OCI-M2 (cell line): ENCODE data around the gene ATG4D.
A peak's percentile ranks its signal among the peaks of the same experiment; 100 is the strongest.
"Not testable (repeated sequence)": the region's sequence is repeated elsewhere in the genome, so short reads cannot be mapped to it uniquely, and the experiment has no call there.

ENCODE experiments used
- DNase-seq: peaks from one replicate; lab custom pipeline; 2025; ENCODE audit not compliant: unreplicated experiment; lab: John Stamatoyannopoulos, UW

The ATG4D gene

DNA sequence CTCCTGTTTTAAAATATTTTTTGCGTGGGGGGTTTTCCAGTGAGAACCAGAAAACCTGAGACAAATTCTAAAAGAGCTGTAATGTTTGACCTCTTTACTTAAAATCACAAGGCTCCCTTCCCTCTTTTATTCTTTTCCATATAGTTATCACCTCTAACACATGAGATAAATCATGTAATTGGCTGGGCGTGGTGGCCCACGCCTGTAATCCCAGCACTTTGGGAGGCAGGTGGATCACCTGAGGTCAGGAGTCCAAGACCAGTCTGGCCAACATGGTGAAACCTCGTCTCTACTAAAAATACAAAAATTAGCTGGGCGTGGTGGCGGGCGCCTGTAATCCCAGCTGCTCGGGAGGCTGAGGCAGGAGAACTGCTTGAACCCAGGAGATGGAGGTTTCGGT is 7.3 kb downstream of the ATG4D start:
- DNase-seq: not testable (repeated sequence)

GRCh38 chr19:10551698-10552301 is 8.1 kb downstream of the ATG4D start:
- DNase-seq: no peak

DNA sequence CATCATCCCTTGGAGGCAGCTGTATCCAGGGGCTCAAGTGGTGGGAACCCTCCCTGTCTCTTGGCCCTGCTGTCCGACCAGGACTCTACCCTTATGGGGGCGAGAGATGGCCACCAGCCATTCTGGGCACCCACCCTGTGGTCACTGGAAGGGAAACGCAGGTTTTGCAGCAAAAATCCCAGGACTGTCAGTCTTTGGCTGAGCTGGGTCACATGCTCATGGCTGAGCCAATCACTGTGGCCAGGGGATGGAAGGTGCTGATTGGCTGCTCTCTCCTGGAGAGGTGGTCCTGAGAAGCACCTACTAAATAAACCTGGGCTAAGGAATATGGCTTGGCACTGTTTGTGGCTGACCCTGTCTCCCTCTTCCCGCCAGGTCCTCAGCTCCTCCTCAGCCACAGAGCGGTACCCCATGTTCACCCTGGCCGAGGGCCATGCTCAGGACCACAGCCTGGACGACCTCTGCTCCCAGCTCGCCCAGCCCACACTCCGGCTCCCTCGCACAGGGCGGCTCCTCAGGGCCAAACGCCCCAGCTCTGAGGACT is 8.9 kb downstream of the ATG4D start:
- DNase-seq: no peak

- DNase-seq: no peak
These were observed 9.5 kb downstream of the ATG4D start for GRCh38 chr19:10553087-10553667.

GRCh38 chr19:10553943-10554381 is 10.3 kb downstream of the ATG4D start:
- DNase-seq: no peak

DNA sequence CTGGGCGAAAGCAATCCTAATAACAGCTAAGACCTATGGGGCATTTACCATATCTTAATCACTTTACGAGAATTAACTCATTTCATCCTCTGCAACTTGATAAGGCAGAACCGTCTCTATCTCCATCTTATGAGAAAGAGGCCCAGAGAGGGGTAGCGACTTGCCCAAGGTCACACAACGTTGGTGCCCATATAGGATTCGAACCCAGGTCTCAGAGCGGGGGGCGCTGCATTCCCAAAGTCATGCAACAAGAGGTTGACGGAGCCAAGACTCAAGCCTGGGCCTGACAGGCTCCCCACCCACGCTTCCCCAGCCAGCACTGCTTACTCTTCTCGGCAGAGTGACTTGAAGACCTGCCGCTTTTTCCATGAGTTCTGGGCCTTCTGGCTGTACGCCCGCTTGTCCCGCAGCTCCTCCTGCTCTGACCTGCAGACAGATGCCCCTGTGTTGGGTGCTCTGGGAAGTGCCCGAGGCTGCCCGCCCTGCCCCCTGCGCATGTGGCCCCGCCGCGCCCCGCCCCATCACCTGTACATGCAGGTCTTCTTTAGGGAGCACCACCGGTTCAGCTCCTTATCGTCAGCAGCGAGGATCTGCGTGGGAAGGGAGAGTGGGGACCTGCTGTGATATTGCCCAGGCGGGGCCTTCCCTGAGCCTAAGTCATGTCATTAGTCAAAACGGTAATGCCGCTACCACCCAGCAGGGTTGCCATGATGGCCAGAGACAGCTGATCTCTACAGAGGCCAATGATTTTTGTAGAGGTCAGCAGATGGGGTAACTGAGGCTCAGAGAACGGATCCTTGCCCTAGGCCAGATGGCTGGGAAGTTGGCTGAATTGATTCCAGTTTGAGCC is 11.3 kb downstream of the ATG4D start:
- no peak for DNase-seq

- DNase-seq: no peak
These were observed 11.9 kb downstream of the ATG4D start for GRCh38 chr19:10555610-10555973.

- DNase-seq: no peak
These were observed 14.0 kb downstream of the ATG4D start for GRCh38 chr19:10557603-10558197.

- no peak for DNase-seq
These were observed 16.4 kb downstream of the ATG4D start for GRCh38 chr19:10560154-10560553.

GRCh38 chr19:10562609-10563008 is 18.9 kb downstream of the ATG4D start:
- no peak for DNase-seq

- DNase-seq: no peak
These were observed 21.4 kb downstream of the ATG4D start for GRCh38 chr19:10565028-10565566.

DNA sequence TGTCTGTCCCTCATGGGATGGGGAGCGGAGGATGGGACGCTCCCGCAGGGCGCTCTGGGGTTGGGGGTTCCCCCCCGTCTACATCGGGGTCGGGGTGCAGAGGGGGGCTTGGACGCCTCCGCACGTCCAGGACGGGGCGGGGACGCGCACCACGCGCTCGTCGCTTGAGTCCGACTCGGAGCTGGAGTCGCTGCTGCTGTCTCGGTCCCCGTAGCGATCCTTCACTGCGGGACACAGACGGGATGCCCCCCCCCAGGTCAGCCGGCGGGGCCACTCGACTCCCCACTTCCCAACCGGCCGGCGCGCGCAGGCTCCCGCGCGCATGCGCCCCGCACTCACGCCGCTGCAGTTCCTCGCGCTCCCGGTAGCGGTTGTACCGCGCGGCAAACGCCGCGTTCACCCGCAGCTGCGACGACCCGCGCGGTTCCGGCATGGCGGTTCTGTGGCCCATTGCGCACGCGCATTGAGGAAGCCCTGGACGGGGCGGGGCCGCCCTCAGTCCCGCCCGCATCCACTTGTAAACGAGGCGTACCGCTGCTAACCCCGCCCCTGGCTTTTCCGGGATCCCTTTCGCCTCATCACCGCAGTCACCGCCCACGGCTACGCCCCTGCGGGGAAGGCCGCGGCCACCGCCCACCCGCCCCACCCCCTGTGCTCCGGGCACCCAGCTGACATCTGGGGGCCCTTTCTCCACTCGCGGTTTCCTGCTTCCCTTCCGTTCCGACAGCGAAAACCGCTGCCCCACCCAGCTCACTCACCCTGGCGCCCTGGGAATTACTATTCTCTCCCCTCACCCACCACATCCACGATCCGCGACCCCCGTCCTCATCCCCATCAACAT is 22.1 kb downstream of the ATG4D start, which contains the start of gene KRI1:
KRI1 (minus strand) TSS at position 444 of the 841 bp plus-strand sequence; CDS start at position 433, 11 bp downstream.
- peak; percentile 100 for DNase-seq

- no peak for DNase-seq
These were observed 22.6 kb downstream of the ATG4D start for GRCh38 chr19:10566408-10566657.

DNA sequence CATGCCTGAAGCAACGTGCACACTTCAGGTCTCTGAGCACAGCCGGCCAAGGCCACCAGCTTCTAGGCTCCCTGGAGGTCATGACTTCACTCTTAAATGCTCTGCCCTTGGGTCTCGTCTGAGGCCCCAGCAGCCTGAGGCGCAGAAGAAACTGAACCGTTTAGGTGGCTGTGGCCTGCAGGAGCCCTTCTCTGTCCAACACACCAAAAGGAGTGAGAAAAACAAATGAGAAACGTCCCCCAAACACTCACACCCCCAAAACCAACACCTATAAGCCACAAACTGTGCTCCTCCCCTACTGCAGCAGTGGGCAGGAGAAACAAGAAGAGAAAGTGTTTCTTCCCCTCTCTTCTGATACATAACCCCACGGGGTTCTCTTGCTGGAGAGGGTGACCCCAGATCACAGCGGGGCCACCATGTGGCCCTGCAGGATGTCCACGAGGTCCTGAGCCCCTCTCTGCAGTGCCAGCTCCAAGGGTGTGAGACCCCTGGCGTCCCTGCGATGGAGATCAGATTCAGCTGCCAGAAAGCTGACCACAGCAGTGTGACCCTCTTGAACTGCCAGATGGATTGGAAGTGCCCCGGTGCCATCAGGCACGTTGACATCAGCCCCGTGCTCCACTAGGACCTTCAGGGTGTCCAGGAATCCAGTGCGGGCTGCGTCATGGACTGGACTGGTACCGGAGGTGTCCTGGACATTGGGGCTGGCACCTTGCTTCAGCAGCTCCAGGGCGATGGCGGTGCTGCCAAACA is 23.1 kb downstream of the ATG4D start:
- no peak for DNase-seq

DNA sequence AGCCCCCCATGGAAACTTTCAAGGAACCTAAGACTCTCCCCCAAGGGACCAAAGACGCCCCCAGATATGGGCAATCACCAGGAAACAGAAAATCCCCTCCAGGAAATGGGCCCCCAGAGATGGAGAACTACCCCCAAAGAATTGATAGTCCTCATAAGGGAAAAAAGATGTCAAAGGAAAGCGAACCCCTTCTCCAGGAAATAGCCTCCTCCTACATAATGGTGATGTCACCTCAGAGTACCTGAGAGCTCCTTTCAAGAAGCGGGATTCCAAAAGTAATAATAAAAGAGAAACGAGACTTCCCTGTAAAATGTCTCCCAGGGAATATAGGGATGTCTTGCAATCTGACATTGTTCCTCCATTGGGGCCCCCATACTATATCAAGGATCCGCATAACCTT is 24.0 kb downstream of the ATG4D start:
- no peak for DNase-seq

- DNase-seq: no peak
These were observed 24.5 kb downstream of the ATG4D start for GRCh38 chr19:10568062-10568825.

DNA sequence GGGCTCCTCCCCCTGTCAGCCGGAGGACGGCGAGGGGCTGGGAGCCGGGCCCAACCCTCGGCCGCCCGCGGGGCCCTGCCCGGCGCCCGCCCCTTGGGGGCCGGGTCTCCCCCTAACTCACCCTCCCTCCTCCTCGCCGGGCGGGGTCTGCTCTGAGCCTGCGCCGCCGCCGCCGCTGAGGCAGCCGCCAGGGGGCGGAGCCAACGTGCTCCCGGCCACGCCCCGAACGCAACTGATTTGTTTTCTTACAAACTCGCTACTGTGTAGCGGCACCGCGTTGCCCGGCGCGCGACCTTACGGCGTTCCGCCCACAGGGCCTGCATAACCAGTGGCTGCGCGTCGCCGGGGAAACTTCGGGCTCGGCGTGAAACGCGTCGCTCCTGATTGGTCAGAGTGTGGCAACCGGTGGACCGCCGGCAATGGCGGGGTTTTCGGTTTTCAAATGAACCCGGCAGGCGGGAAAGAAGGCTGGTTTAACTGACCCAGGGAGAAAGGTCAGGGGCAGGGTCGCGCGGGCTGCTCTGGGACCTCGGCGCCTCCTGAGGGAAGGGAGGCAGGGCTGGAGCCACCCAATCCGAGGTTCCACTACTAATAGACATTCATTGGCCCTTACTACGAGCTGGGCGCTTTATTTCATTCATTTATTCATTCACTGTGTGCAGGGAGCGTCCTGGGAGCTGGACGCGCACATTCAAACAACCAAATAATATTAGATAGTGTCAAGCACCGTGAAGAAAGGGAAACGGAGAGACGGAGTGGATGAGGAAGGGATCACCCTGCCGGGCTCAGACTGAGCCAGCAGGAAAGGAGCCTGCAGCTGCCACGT is 25.3 kb downstream of the ATG4D start, which contains the start of gene CDKN2D:
CDKN2D (minus strand) TSS at position 154 of the 826 bp plus-strand sequence. CDS start 326 bp downstream, outside the sequence.
- DNase-seq: peak; percentile 100

DNA sequence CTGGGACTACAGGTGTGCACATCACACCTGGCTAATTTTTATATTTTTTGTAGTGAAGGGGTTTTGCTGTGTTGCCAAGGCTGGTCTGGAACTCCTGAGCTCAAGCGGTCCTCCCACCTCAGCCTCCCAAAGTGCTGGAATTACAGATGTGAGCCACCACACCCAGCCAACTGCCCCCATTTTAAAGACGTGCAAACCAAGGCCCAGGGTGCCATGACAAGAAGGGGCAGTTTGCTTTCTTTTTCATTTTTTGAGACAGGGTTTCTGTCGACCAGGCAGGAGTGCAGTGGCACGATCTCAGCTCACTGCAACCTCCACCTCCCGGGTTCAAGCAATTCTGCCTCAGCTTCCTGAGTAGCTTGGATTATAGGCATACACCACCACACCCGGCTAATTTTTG is 30.1 kb downstream of the ATG4D start:
- not testable (repeated sequence) for DNase-seq
